DND-41 (cell line): ENCODE measurements around the gene TSPAN5.

ENCODE experiments used
- ATAC-seq: fragments of 200-7000 bp; cut with Tn5 transposase; 3 replicates; pipeline ENCODE4 v1.9.1; 2021; ENCODE audit warnings: low read depth; ENCODE audit not compliant: insufficient read depth
- DNase-seq: peaks from one replicate; pipeline ENCODE4 v3.0.0-alpha.2; 2020
- H2AFZ ChIP-seq: 2 replicates; pipeline ENCODE4 v1.6.0; 2012; ENCODE audit warnings: low read depth, low read length
- H3K27ac ChIP-seq: 2 replicates; pipeline ENCODE4 v1.5.1; 2012; ENCODE audit warnings: low read length, inconsistent platforms
- H3K27me3 ChIP-seq: fragments of 200-600 bp; sonication (generic); 2 replicates; pipeline ENCODE4 v1.6.0; 2012; ENCODE audit warnings: low read length, mild to moderate bottlenecking, inconsistent platforms; ENCODE audit not compliant: insufficient read depth, poor library complexity
- H3K36me3 ChIP-seq: 2 replicates; pipeline ENCODE4 v1.5.1; 2012; ENCODE audit warnings: low read length, inconsistent platforms; ENCODE audit not compliant: insufficient read depth
- H3K4me1 ChIP-seq: 2 replicates; pipeline ENCODE4 v1.5.1; 2012; ENCODE audit warnings: mild to moderate bottlenecking, low read length; ENCODE audit not compliant: insufficient read depth
- H3K4me2 ChIP-seq: 2 replicates; pipeline ENCODE4 v1.6.0; 2012; ENCODE audit warnings: mild to moderate bottlenecking, moderate library complexity, low read length, inconsistent platforms; ENCODE audit not compliant: insufficient read depth
- H3K4me3 ChIP-seq, 2 experiments: fragments of 200-600 bp in 1 of 2; shearing (Covaris generic) in 1 of 2; 2 replicates each; pipeline ENCODE4 v1.5.1; 2012 to 2016; ENCODE audit warnings: inconsistent platforms in 2 of 2, low read length in 2 of 2, mild to moderate bottlenecking in 2 of 2, low read depth in 1 of 2, moderate library complexity in 1 of 2
- H3K79me2 ChIP-seq: 2 replicates; pipeline ENCODE4 v1.6.0; 2012; ENCODE audit warnings: low read length, inconsistent platforms; ENCODE audit not compliant: insufficient read depth
- H3K9ac ChIP-seq: 2 replicates; pipeline ENCODE4 v1.6.0; 2012; ENCODE audit warnings: low read depth, mild to moderate bottlenecking, inconsistent platforms, low read length, moderate library complexity
- H3K9me3 ChIP-seq: 2 replicates; pipeline ENCODE4 v1.5.1; 2012; ENCODE audit warnings: low read length, moderate library complexity, mild to moderate bottlenecking, inconsistent platforms; ENCODE audit not compliant: insufficient read depth, severe bottlenecking
- H4K20me1 ChIP-seq: 2 replicates; pipeline ENCODE4 v1.6.0; 2012; ENCODE audit warnings: low read length; ENCODE audit not compliant: insufficient read depth
- CTCF ChIP-seq: IDR thresholded peaks from 2 replicates; pipeline ENCODE4 v1.5.1; 2012; ENCODE audit warnings: borderline replicate concordance, low read length, moderate library complexity, mild to moderate bottlenecking; ENCODE audit not compliant: poor library complexity, severe bottlenecking; ENCODE audit errors: extremely low read depth
- EZH2 ChIP-seq: IDR thresholded peaks from 3 replicates; pipeline ENCODE4 v1.6.1; 2012; ENCODE audit warnings: borderline replicate concordance, low read depth, mild to moderate bottlenecking, moderate library complexity, low read length, inconsistent platforms; ENCODE audit not compliant: severe bottlenecking

The TSPAN5 gene

GRCh38 chr4:98686847-98687246, 28.4 kb upstream of the TSPAN5 start:
- Histone ChIP-seq H3K27ac (no peak overlapping the region), H3K4me1 (peaks cover 29% of the 10 kb centered on the region), H3K36me3 (no peaks in the 10 kb centered on the region), H3K9ac (no peak overlapping the region), H3K27me3 (no peaks in the 10 kb centered on the region), H3K4me3 (no peak overlapping the region), H4K20me1 (no peaks in the 10 kb centered on the region), H3K4me2 (no peak overlapping the region), H3K79me2 (no peaks in the 10 kb centered on the region), H2AFZ (no peak overlapping the region), H3K9me3 (no peaks in the 10 kb centered on the region)
- TF ChIP-seq EZH2: no peak
- TF ChIP-seq CTCF: no peak
- DNase-seq: no peak
- no peak for ATAC-seq

- Histone ChIP-seq H2AFZ (no peak overlapping the region), H3K27me3 (no peaks in the 10 kb centered on the region), H3K4me2 (no peak overlapping the region), H3K36me3 (no peaks in the 10 kb centered on the region), H4K20me1 (no peaks in the 10 kb centered on the region), H3K9me3 (no peaks in the 10 kb centered on the region), H3K4me3 (no peak overlapping the region), H3K27ac (no peak overlapping the region), H3K4me1 (peaks cover 29% of the 10 kb centered on the region), H3K9ac (no peak overlapping the region), H3K79me2 (no peaks in the 10 kb centered on the region)
- no peak for TF ChIP-seq CTCF
- no peak for TF ChIP-seq EZH2
- no peak for DNase-seq
- ATAC-seq: no peak
These were observed 27.8 kb upstream of the TSPAN5 start for GRCh38 chr4:98686043-98686707.

GRCh38 chr4:98685225-98686042, 27.0 kb upstream of the TSPAN5 start:
- H3K27ac ChIP-seq: no peak overlapping the region
- no peak overlapping the region for H3K9ac ChIP-seq
- no peak for ATAC-seq
- no peak overlapping the region for H3K4me3 ChIP-seq
- H3K27me3 ChIP-seq: no peaks in the 10 kb centered on the region
- H3K4me2 ChIP-seq: no peak overlapping the region
- no peaks in the 10 kb centered on the region for H4K20me1 ChIP-seq
- H3K9me3 ChIP-seq: no peaks in the 10 kb centered on the region
- TF ChIP-seq CTCF (no peak), EZH2 (no peak)
- DNase-seq: no peak
- H2AFZ ChIP-seq: no peak overlapping the region
- no peaks in the 10 kb centered on the region for H3K36me3 ChIP-seq
- peaks cover 29% of the 10 kb centered on the region for H3K4me1 ChIP-seq
- H3K79me2 ChIP-seq: no peaks in the 10 kb centered on the region
